Measurements from ENCODE around the gene NXF1. TPM values are rescaled to one million over a fixed set of nuclear protein-coding genes. Genes with fewer than 3 reads are reported as not detected.

NXF1 gene
- total RNA-seq, 1 experiment from 2014 or later = 69.0 TPM

DNA sequence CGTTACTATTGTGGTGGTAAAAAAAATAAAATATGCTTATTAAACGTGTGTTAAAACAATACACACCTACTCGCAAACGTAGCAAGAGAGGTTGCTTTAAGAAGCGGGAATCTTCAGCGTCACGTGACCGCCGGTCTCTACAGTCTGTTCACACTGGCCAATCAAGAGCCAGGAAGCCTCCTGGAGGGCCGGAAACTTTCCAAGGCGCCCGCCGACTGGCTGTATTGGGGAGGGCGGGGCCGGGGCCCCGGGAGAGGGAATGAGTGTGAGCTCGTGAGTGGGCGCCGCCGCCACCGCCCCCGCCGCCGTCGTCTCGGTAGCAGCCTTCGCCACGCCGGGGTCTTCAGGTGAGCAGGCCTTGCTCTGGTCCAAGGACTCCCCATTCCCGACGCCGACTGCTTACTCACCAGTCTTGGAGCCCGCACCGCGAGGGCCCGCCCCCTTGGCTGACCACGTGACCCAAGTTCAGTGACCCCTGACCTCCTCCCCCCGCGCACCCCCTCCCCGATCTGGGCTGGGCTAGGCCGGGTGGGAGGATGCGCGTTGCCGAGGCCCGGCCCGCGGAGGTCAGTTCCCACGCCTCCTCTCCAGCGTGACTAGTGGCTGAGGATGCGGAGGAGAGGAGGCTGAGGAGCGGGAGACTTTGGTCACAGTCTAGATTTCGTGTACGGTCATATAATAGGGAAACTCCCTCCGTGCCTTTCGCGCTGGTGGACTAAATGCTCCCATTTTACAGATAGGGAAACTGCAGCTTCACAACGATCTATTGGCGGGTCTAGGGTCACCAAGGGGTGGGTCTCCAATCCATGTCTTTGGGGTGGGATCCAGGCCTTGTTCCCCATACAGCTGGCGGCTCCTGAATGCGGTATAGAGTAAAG is 33.9 kb downstream of the NXF1 start, which contains the start of gene TAF6L:
TAF6L (plus strand) TSS at position 253 of the 878 bp plus-strand sequence. CDS start 4,388 bp downstream, outside the sequence.
- Histone ChIP-seq H3K4ac (ENCODE audit: low read depth, low read length) (no peak within 1 kb of the TSS), H3K23ac (ENCODE audit: insufficient read length, low read depth, low read length) (no peak within 1 kb of the TSS), H3K4me2 (ENCODE audit: insufficient read depth, insufficient read length, low read length) (peak within 1 kb of the TSS; percentile 78), H2BK15ac (ENCODE audit: low read depth, low read length) (no peak within 1 kb of the TSS), H3K18ac (ENCODE audit: insufficient read length, low read depth, low read length) (peak within 1 kb of the TSS; percentile 90), H3K23me2 (ENCODE audit: insufficient read length, low read depth, low read length, poor library complexity, severe bottlenecking) (peaks cover 3% of the 10 kb centered on the region), H2AFZ (ENCODE audit: low read length) (no peak within 1 kb of the TSS), H3K27me3 (ENCODE audit: insufficient read depth, low read length) (no peaks in the 10 kb centered on the region), H4K20me1 (ENCODE audit: control insufficient read depth, insufficient read depth, insufficient read length) (no peaks in the 10 kb centered on the region), H3K79me2 (ENCODE audit: insufficient read depth, low read length) (peaks cover 3% of the 10 kb centered on the region), H3T11ph (ENCODE audit: low read length) (no peak within 1 kb of the TSS), H3K4me1 (ENCODE audit: insufficient read depth, low read length) (no peaks in the 10 kb centered on the region), H2BK120ac (ENCODE audit: low read depth, low read length, poor library complexity, severe bottlenecking) (no peak within 1 kb of the TSS), H3K9ac (ENCODE audit: extremely low read depth, insufficient read length, low read length) (peak within 1 kb of the TSS; percentile 74), H2BK20ac (ENCODE audit: low read depth, low read length, poor library complexity, severe bottlenecking) (no peak within 1 kb of the TSS), H2BK12ac (ENCODE audit: insufficient read length, low read depth, low read length) (no peak within 1 kb of the TSS), H3K56ac (ENCODE audit: insufficient read length, low read depth, low read length) (no peak within 1 kb of the TSS), H3K27ac (ENCODE audit: insufficient read length, low read depth, low read length) (peak within 1 kb of the TSS; percentile 20), H4K5ac (ENCODE audit: insufficient read length, low read depth, low read length) (no peak within 1 kb of the TSS), H3K79me1 (ENCODE audit: insufficient read depth, low read depth, low read length, poor library complexity, severe bottlenecking) (no peaks in the 10 kb centered on the region), H3K9me3 (ENCODE audit: control insufficient read depth, low read depth, low read length) (no peaks in the 10 kb centered on the region), H3K14ac (ENCODE audit: insufficient read depth, low read length) (peak within 1 kb of the TSS; percentile 83; the same call in 1 of the 2 replicates), H4K91ac (ENCODE audit: insufficient read length, low read depth, low read length) (no peak within 1 kb of the TSS), H2AK5ac (ENCODE audit: insufficient read length, low read length) (no peak within 1 kb of the TSS), H4K8ac (replicated peaks; ENCODE audit: insufficient read length, low read depth, low read length) (no peak within 1 kb of the TSS), H2BK5ac (ENCODE audit: insufficient read length, low read length) (no peak within 1 kb of the TSS)
- no CpG with 5 or more reads among the region's 60 CpGs for WGBS (ENCODE audit: extremely low coverage, insufficient read length, low lambda C conversion rate)
- H3K9me3 Mint-ChIP-seq = no peaks in the 10 kb centered on the region; a peak in 1 of 5 replicates
- peaks cover 16 to 19% of the 10 kb centered on the region in 2 experiments for H3K4me1 Mint-ChIP-seq
- peak within 1 kb of the TSS; percentile 87 to 94 for H3K4me3 Mint-ChIP-seq
- TF ChIP-seq CTCF (conservative IDR thresholded peaks at IDR 0.05) = no peak
- H3K36me3 Mint-ChIP-seq (ENCODE audit: insufficient read depth in 1 of 3, low read depth in 3 of 3) = peaks cover 18 to 38% (median 28%) of the 10 kb centered on the region in 3 experiments
- peak; percentile 98 for DNase-seq
- H3K27ac Mint-ChIP-seq = peak within 1 kb of the TSS; percentile 95 to 100 (median 98)
- H3K27me3 Mint-ChIP-seq (ENCODE audit: low read depth) = no peaks in the 10 kb centered on the region
